ENCODE results near the gene ZMPSTE24.
"Not testable (repeated sequence)": the region's sequence is repeated elsewhere in the genome, so short reads cannot be mapped to it uniquely, and the experiment has no call there.

ZMPSTE24 gene

GRCh38 chr1:40342381-40342717, 84.3 kb downstream of the ZMPSTE24 start:
- H3K9me3 Mint-ChIP-seq; H3K27me3 Mint-ChIP-seq; H3K36me3 Mint-ChIP-seq (ENCODE audit: low read depth): not testable (repeated sequence)
- Mint-ChIP-seq H3K27ac (peak overlapping the region; percentile 64), H3K4me1 (ENCODE audit: low read depth) (peaks cover 54% of the 10 kb centered on the region), H3K4me3 (peak overlapping the region; percentile 4)

Measured in stimulated activated naive CD8-positive, alpha-beta T cell treated with anti-CD3 and anti-CD28 coated beads, Interleukin-15, Interleukin-2, amounts not matched to agents 100 ng/mL and 50 ng/mL, for 24 hours (primary cell).